ACHN (cell line): ENCODE measurements around the gene LBX2.
"Not testable (repeated sequence)": the region's sequence is repeated elsewhere in the genome, so short reads cannot be mapped to it uniquely, and the experiment has no call there.

Experiments used
- DNase-seq: peaks from one replicate; pipeline ENCODE4 v3.0.0-alpha.2; 2015
- in situ Hi-C: cut with HindIII; loops from 2 replicates; pipeline ENCODE4 v1.10.0; 2017; ENCODE audit warnings: low sequenced_read_pairs, low pct_ligation_motif_present, low pct_unique_long_range_greater_than_20kb

Gene LBX2

DNA sequence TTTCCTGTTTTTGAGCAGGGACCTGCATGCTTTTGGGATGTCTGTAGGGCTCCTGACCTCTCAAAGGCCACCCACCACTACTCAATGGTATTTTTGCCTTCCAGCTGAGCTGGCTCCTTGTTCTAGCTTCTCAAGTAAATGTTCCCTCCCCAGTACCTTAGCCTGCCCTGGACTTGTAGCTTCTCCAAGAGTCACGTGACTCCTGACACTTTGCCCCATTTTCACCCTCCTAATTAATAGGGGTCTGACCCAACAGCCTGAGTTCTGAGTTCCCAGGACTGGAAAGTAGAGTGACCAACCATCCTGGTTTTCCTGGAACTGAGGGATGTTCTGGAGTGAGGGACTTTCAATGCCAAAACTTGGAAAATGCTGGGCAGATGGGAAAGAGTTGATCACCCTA lies 4.0 kb downstream of the LBX2 start:
- no peak for DNase-seq
- in situ Hi-C loops, result no loop called here

DNA sequence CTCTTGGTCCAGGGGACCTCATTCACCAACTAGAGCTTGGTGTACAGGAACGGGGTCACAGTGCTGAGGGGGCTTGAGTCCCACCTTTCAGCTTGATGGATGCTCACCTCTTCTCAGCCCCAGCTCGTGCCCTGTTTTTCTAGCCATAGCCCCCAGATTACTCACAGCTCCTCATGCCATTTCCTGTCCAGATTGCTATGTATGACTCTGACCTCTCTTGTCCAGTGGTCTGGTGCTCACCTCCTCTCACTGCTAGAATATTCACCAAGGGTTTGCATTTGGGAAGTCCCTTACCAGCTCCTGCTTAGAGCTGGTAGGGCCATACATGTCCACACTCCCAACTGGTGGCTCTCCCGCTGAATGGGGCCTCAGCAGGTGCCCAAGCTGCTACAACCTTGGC lies 5.9 kb downstream of the LBX2 start:
- no peak for DNase-seq
- in situ Hi-C loops, result no loop called here

DNA sequence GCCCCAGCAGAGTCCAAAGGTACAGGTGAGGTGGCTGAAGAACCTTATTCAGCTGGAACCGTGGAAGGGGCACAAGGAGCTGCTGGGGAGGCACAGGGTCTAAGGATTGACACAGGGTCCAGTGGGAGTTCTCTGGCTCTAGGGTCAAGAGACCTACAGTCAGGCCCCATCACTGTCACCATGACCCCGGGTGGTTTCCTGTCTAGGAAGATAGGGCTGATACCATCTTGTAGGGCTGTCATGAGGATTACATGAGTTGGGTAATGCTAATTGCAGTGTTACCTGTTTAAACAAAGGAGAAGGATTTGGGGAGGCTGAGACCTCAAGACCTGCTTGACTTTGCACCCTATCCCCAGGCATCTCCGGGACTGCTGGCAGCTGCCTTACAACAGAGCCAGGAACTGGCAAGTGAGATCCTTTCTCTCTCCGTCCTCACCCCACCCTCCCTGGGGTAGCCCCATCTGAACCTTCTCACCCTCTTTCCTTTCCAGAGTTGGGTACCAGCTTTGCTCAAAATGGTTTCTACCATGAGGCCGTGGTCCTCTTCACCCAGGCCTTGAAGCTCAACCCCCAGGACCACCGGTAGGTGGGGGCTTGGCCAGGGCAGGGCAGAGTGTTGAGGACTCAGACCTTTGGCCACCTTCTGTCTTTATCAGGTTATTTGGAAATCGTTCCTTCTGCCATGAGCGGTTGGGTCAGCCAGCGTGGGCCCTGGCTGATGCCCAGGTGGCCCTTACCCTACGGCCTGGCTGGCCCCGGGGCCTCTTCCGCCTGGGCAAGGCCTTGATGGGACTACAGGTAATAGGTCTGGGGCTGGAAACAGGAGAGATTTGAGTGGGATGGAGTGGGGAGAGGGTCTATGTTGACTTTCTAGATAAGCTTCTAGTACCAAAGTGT lies 7.5 kb downstream of the LBX2 start:
- no peak for DNase-seq
- in situ Hi-C loops, result no loop called here

DNA sequence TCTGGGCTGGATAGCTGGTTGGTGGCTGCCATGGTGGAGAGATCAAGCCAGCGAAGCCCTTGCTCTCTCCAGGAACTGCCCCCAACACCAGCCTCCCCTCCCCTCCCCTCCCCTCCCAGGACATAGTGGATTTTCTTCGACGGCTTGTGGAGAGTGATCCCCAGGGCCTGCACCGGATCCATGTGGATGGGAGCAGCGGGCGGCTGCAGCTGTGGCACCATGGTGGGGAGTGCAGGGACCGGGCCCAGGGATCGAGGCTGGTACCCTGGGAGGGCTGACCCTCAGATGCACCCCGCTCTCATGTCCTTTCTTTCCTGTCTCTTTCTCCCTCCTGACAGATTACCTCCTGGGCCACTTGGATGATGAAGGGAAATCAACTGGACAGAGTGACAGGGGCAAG lies 9.5 kb downstream of the LBX2 start:
- no peak for DNase-seq
- in situ Hi-C loops, result no loop called here

DNA sequence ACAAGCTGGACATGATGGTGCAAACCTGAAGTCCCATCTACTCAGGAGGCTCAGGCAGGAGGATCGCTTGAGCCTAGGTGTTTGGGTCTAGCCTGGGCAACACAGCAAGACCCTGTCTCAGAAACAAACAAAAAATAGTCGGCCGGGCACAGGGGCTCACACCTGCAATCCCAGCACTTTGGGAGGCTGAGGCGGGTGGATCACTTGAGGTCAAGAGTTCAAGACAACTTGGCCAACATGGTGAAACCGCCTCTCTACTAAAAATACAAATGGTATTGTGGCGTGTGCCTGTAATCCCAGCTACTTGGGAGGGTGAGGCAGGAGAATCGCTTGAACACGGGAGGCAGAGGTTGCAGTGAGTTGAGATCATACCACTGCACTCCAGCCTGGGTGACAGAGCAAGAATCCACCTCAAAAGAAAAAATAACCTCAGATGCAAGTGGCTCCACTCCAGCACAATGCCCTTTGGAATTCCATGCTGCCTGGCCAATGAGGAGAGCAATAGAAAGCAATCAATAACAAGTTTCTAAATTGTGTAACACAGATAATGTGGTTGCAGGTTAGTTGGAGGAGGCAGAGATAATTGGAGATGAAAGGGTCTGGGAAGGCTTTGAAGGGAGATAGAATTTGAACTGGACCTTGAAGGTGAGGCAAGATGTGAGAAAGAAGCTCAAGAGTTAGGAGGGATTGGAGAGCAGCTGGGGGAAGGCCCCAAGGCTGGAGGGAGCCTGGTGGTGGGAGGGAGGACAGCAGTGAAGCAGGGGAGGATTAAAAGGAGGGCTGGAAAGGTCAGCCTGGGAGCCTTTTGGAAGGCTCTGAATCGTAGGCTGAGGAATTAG lies 10.5 kb downstream of the LBX2 start:
- in situ Hi-C loops, result no loop called here
- no peak for DNase-seq

DNA sequence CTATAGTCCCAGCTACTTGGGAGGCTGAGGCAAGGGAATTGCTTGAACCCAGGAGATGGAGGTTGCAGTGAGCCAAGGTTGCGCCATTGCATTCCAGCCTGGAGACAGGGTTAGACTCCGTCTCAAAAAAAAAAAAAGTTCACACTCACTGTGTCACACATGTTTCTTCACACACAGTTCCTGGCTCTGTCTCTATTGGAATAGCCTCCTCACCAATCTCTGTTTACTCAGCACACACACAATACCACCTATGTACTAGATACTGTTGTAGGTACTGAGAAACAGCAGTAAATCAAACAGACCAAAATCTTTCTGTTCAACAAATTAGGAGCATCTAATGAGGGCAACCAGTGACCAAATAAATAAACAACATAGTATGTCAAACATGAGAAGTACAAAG lies 13.3 kb downstream of the LBX2 start:
- in situ Hi-C loops, result no loop called here
- DNase-seq, result no peak

DNA sequence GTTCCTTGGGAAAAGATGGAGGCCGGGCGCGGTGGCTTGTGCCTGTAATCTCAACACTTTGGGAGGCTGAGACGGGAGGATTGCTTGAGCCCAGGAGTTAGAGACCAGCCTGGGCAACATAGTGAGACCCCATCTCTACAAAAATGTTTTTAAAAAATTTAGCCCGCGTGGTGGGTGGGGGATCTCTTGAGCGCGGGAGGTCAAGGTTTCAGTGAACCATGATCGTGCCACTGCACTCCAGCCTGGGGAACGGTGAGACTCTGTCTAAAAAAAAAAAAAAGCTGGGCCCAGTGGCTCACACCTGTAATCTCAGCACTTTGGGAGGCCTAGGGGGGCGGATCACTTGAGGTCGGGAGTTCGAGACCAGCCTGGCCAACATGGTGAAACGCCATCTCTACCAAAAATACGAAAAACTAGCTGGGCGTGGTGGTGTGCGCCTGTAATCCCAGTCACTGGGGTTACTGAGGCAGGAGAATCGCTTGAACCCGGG lies 15.7 kb downstream of the LBX2 start:
- in situ Hi-C loops, DNase-seq: not testable (repeated sequence)

DNA sequence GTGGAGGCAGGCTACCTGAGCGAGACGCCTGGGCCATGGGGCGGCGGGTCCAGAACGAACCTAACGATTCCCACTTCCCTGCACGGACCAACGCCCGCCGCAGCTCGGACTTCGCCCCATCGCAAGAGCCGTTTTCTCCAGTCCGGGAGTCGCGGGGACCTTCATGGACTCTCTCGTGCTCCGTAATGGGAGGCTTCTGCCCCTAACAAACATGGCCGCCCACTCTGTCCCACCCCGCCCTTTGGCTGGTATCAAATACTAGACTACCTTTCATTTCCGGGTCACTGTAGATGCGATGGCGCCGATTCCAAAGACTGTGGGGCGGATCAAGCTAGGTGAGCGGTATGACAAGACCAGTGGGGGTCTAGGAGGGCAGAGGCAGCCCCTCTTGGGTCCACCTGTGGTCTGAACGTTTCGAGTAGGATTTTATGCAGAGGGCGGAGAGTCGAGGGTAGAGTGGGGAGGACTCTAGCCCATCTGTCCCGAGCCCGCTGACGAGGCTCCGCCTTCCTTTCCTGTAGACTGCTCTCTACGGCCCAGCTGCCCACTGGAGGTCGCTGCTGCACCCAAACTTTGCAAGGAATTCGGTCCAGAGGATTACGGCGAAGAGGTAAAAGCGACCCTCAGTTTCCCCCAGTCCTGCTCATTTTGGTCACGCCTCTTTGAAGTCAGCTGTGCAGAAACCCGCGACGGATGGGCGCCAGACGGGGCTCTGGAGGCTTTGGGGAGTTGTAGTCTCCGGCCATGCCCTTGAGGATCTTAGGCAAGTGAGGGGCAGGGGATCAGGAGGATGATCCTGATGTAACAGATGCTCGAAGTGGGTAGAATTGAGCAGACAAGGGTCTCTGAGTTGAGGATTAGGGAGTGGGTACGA lies 16.4 kb downstream of the LBX2 start, which contains the start of the genes CCDC142 and TTC31:
TSS of gene CCDC142 (minus strand) at position 198 of the 874 bp plus-strand sequence. CDS start at position 37, 161 bp downstream.
TSS of gene TTC31 (plus strand) at position 281 of the 874 bp plus-strand sequence. CDS start at position 296, 15 bp downstream.
- peak; percentile 96 for DNase-seq
- in situ Hi-C loops, result no loop called here

DNA sequence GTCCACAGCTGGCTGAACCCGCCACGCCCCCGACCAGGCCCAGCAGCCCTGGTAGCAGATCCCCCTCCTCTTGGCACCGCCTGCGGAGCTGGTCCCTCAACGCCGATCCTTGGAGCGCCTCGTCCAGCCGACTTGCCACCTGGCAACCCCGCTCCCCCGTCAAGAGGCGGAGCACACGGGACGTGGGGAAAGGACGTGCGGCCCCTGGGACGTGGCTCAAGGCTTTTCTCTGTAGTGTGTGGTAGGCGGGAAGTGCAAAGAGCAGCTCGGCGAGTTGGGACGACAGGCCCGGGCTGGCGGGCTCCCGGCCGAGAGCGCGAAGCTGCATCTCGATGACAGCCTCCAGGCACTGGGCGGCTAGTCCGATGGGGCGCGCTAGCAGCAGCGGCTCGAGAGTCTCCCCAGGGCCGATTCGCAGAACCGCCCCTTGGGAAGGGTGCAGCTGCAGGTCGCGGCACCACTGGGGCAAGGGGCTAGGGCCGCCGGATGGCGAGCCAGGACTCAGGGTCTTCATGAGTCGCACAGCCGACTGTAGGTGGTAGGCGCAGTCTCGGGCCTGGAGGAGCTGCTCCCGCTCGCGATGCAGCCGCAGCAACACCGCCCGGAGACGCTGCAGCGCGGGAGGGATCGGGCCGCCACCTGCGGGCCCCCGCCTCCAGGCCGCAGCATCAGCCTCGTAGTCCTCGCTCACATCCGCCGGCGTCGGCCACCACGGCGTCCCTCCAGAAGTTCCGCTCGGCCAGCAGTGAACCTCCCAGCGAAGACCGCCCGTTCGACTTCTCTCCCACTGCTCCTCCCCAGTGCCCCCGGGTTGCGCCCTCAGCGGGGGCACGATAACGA lies 17.2 kb downstream of the LBX2 start:
- no peak for DNase-seq
- in situ Hi-C loops, result no loop called here

DNA sequence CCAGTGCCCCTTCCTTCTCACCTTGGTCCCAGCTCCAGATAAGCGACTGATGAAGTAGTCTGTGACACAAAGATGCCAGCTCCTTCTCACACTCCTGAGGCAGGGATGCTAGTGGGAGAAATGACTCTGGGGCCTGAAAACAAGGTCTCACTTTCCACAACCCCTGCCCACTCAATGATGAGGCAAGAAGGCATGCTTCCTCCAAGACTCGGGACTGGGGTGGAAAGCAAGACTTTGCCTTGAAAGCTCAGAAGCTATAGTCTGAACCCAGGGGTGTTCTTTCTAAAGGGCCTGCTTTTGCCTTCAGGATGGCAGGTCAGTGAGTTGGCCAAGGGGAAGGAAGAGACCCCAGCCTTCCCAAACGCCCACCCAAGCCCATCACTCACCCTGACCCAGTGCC lies 18.0 kb downstream of the LBX2 start:
- in situ Hi-C loops, result no loop called here
- DNase-seq, result no peak

DNA sequence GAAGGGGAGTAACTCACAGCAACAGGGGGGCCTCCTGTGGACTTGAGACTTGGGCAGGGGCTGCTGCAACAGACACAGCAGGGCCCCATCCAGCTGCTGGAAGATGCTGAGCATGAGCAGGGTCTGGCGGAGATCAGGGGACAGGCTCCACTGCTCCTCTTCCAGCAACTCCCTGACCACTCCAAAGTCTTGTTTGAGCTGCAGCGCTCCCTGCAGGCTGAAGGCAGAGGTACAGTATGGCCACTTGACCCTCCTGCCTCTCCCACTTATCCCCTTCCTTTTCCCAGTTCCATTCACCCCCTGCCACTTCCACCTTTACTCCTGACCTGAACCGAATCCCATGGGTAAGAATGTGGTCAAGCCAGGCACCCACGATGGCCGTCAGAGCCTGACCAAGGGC lies 24.5 kb downstream of the LBX2 start:
- in situ Hi-C loops, result no loop called here
- no peak for DNase-seq

DNA sequence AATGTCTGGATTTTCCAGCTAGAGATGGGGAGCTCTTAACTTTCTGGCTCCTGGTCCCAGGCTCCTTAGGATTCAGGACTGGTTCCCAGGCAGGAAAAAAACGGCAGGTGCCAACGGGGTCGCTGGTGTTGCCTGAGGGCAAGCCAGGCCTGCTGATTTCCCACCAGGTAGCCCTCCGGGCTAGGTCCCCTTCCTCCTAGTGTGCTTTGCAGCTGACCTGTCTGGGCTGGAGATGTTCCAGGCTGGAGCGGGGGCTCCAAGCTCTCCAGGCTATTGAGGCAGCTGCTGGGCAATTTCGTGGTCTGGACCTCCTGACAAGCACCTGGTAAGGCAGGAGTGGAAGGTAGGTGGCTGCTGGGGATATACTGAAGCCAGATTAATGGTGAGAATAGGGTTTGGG lies 24.9 kb downstream of the LBX2 start:
- in situ Hi-C loops, result no loop called here
- DNase-seq, result no peak

DNA sequence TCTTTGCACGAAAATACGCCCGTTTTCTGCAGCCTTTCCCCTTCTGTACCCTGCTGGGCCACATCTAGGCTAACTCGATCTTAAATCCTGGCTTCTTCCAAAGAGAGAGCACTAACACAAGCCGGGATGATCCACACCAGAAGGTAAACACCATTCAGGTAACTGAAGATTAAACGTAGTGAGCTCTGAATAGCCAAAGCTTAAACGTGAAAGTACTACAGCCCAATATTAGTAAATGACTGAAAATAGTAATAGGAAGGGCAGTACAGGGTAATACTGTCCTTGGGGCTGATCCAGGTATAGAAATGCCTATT lies 26.5 kb downstream of the LBX2 start:
- no peak for DNase-seq
- in situ Hi-C loops, result no loop called here

DNA sequence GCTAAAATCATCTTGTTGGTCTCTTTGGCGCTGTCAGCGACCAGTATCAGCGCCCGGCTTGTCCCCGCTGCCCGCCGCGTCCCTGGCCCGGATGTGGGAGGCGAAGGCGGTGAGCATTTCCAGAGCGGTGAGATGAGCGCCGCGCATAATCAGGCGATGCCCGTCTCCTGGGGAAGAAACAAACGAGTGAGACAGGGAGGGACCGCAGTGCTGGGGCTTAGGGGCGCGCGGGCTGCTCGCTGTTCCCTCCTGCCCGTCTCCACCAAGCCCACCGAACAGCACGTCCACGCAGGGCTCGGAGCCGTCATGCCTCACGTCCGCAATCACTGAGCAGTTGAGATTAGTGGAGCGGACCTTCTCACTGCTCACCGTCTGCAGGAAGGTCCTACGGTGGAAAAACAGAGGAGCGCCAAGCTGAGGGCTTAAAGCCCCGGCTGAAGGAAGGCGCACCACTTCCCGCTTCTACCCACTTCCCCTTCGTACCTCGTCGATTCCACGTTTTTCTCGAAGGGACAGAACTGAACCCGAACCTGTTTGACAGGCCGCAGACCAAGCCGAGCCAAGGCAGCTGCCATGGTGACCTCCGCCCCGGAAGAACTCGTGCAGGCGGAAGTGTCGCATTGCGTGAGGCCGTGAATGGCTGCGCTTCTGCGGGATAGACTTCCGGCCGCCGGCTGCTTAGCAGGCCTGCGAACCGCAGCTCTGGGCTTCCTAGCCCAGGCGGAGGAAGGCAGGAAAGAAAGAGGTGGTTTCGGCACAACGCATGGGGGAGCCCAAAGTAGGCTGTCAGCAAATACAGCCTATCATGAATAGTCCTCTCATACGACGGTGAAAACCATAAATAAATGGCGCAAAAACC lies 27.1 kb downstream of the LBX2 start, which contains the start of gene MRPL53:
TSS of gene MRPL53 (minus strand) at position 595 of the 859 bp plus-strand sequence. CDS start at position 575, 20 bp downstream.
- in situ Hi-C loops, result no loop called here
- DNase-seq, result peak; percentile 96

DNA sequence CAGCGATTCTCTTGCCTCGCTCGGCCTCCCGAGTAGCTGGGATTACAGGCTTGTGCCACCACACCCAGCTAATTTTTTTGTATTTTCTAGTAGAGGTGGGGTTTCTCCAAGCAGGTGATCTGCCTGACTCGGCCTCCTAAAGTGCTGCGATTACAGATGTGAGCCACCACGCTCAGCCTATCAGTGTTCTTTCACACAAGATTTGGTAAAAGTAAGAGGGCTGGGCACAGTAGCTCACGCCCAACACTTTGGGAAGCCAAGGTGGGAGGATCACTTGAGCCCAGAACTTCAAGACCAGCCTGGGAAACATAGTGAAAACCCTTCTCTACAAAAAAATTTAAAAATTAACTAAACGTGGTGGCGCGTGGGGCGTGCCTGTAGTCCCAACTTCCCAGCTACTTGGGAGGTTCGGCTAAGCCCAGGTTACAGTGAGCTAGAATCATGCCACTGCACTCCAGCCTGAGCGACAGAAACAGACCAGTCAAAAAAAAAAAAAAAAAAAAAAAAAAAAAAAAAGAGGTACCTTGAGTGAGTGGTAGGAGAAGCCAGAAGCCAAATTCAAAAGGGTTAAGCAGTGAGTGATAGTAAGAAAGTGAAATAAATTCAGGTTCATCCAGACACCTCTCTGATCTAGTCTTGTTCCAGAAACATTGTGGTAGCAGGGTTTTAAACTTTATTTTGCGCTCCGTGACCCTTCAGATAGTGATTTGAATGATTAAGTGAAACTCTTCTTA lies 27.9 kb downstream of the LBX2 start:
- in situ Hi-C loops, result no loop called here
- peak; percentile 12 for DNase-seq

DNA sequence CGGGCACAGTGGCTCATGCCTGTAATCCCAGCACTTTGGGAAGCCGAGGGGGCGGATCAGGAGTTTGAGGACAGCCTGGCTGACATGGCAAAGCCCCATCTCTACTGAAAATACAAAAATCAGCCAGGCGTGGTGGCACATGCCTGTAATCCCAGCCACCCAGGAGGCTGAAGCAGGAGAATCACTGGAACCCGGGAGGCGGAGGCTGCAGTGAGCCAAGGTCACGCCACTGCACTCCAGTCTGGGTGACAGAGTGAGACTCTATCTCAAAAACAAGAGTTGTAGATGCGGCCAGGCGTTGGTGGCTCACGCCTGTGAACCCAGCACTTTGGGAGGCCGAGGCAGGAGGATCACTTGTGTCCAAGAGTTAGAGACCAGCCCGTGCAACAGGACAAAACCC lies 28.7 kb downstream of the LBX2 start:
- in situ Hi-C loops, result not testable (repeated sequence)

More for the DNA sequence above, 28.7 kb downstream of the LBX2 start:
- DNase-seq, result not testable (repeated sequence)
